CD1c-positive myeloid dendritic cell (primary cell): ENCODE data around the gene GFRA4.

Experiments used
- DNase-seq: peaks from one replicate; pipeline ENCODE4 v3.0.0-alpha.2; 2016; ENCODE audit errors: extremely low spot score

The GFRA4 gene, protein sequence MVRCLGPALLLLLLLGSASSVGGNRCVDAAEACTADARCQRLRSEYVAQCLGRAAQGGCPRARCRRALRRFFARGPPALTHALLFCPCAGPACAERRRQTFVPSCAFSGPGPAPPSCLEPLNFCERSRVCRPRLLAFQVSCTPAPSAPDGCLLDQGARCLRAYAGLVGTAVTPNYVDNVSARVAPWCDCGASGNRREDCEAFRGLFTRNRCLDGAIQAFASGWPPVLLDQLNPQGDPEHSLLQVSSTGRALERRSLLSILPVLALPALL

GRCh38 chr20:3663031-3663701, at the start of gene GFRA4:
GFRA4 (minus strand) TSS chr20:3663399; CDS start chr20:3663399, 0 bp downstream.
- no peak for DNase-seq

DNA sequence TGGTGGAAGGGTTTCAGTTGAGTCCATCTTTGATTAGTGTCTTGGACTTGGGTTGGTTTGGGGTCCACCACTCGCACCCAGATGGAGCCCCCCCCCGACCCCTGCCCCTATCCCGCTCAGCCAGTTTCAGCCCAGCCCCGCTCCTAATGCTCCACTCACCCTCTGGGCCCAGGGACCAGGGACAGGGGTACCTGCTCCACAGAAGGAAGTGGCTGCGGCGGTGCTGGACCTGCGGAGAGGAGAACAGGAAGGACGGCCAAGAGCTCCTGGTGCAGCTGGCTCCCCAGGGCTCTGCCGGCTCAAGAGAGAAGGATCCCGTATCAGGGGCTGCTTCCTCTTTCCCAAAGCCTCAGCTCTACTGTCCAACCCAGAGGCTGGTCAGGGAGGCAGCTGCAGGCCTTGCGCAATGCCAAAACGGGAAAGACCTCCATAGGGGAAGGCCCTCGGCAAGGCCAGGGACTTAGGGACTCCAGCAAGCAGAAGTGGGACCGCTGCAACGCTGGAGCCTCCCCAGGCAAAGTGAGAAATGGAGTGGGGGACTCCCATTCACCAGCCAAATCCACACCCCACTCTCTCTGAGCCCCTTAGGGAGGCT, 49.2 kb upstream of the GFRA4 start, which contains the start of gene SIGLEC1:
TSS of gene SIGLEC1 (minus strand) at position 322 of the 595 bp plus-strand sequence. CDS start 5,472 bp downstream, outside the sequence.
- peak; percentile 96 for DNase-seq

- peak; percentile 61 for DNase-seq
Measured at GRCh38 chr20:3711484-3711941, 48.3 kb upstream of the GFRA4 start.

GRCh38 chr20:3710703-3711483, 47.7 kb upstream of the GFRA4 start:
- DNase-seq, result peak; percentile 66

DNA sequence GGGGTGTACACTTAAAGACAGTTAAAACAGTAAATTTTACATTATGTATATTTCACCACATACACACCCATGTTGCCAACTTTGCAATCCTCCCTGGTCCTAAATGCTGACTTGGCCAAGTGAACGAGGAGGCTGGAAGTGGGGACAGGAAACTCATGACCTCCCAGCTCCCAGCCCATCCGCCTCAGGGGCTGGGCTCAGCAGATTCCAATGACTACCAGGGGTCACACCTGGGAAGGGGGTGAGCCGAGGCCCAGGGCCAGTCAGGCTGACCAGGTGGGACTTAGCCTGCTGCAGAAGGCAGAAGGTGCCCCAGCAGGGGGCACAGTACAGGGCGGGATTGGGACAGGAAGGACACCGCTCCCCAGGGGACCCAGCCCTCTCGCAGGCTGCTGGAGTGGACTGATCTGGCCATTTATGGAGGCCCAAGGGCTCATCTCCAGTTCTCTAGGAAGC, 46.8 kb upstream of the GFRA4 start:
- no peak for DNase-seq

DNA sequence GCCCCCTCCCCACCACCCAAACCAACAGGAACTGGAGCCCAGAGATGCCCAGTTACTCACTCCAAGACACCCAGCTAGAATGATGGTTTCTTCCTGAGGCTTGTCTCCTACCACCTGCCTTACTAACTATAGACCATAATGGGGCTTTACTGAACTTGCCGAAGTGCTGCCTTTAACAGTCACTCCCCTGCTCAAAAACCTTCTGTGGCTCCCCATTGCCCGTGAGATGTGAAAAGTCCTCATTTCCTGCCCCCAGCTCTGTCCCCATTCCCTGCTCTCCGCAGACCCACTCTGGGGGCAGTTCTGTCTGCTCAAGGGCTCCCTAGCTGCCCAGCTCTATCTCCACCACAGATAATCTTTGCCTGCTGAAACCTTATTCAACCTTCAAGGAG, 44.3 kb upstream of the GFRA4 start:
- DNase-seq, result no peak

DNA sequence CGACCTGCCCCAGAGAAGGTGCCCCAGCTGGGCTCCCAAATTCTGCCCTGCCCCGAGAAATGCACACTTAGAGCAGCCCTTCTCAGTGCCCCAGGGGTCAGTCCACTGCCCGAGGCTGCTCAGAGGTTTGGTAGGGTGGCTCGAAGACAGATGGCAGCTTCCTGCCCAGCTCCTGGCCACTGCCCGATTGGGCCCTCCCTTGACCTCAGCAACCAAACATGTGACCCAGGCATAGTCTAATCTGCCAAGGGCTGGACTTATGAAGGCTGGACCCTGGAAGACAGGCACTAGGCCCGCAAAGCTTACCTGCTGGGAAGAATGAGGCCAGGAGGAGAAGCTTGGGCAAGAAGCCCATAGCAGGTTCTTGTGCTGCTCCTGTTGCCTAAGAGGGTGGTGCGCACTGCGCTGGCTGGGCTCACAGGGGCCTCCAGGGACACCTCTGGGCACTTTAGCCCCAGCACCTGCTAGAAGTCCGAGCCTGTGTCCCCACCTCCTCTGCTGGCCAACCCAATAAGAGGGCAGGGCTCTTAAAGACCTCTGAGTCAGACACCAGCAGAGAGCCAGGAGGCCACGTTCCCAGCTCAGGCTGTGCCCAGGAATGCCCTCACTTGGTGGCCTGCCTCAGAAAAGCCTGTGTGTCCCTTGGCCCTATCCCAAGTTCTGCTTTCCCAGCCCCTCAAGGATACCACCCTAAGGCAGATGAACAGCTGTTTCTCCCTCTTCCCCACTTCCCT, 43.7 kb upstream of the GFRA4 start:
- no peak for DNase-seq

GRCh38 chr20:3705970-3706739, 43.0 kb upstream of the GFRA4 start:
- no peak for DNase-seq

- no peak for DNase-seq
Measured at GRCh38 chr20:3705491-3705969, 42.3 kb upstream of the GFRA4 start.

DNA sequence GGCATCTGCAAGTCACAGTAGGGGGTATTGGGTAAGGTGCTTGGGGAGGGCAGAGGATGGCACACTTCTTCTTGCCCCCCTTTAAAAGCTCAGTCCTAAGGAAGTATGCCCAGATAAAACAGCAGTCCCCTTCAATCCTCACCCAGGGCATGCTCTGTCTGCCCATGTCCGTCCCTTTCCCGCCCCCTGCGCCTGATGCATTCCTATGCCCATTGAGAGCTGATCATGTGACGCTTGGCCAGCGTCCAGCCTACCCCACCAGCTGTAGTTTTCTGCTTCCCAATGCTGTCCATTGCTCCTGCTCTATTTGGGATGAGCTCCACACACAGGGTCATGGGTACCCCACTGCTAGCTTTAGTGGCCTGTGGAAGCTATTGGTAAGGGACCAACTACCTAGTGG, 40.9 kb upstream of the GFRA4 start:
- DNase-seq, result no peak

- no peak for DNase-seq
Measured at GRCh38 chr20:3702611-3703391, 39.6 kb upstream of the GFRA4 start.

DNA sequence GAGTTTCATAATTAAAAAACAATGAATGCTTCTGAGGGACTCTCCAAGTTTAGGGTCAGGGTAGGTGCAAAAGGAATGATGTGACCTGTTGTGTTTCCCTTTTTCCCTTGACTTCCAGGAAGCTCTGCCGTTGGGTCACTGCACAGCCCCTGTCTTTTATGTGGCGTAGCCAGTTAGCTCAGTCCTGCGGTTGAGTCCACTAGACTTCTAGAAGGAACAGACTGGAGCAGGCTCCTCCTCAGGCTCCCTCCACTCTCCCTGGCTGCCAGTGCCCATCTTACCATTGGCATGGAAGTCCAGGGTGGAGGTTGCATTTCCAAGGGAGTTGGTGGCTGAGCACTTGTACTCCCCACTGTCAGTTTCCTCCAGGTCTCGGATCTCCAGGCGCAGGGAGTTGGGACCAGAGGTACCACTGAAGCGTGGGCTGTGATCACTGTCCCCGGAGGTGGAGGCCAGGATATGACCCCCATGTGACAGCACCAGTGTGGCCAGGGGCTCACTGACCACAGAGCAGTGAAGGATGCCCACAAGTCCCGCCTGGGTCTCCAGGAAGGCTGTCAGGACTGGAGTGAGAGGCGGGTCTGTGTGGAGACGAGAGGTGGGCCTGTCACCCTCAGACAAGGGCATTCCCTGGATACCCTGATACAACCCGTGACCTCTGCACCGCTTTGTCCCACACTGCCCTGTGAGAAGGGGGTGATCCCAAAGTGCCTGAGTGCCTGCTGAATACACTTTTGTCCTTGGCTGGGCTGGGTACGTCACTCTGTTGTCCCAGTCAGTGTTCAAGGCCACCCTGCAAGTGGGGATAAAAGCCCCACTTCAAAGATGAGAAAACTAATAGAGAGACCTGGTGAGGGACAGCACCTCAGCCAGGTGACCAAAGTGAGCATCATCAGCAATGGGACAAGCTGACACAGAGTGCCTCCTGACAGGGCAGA, 38.1 kb upstream of the GFRA4 start:
- DNase-seq, result no peak

DNA sequence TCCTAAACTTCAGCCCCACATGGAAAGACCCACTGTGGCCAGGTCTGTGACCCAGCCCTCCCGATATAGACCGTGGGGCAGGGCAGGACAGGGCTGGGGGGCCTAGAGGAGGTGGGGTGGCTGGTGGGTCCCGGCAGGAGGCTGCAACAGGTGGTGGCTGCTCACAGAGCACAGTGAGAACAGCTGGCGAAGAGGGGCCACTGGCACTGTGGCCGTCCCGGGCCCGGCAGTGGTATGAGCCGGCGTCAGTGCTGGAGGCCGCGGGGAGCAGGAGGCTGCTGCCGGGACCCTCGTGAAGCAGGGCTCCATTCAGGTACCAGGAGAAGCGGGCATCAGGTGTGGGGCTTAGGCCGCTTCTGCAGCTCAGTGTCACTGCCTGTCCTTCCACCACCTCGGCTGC, 35.8 kb upstream of the GFRA4 start:
- no peak for DNase-seq

- DNase-seq, result no peak
Measured at GRCh38 chr20:3698591-3699001, 35.4 kb upstream of the GFRA4 start.

DNA sequence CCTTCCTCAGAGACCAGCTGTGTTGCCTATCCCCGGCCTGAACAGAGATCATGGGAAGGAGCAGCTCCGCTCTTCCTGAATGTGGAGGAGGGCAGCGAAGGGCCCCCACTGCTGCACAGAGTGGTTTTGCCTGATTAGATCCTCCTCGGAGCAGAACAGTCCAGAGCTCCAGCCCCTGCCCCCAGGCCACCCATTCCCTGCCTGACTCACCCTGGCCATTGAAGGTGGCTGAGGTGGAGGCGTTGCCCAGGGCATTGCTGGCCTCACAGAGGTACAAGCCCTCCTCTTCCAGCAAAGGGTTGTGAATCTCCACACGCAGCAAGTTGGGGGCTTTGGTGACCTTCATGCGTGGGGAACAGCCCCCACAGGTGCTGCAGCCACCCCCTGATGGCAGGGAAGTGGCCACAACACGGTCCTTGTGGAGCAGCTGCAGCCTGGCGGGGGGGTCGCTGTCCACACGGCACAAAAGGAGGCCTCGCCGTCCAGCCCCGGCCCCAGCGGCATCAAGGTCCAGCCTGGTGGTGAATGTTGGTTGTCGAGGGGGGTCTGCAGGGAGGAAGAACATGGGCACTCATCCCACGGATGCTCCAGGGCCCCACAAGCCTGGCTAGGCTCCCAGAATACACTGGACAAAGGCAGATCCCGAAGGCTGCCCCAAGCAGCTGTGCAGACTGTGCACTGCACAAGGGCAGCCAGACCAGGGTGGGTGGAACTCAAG, 34.5 kb upstream of the GFRA4 start:
- no peak for DNase-seq

GRCh38 chr20:3696745-3697587, 33.8 kb upstream of the GFRA4 start:
- DNase-seq, result no peak

- DNase-seq, result peak; percentile 32
Measured at GRCh38 chr20:3696200-3696599, 33.0 kb upstream of the GFRA4 start.
